Kidney capillary endothelial cell (primary cell): Measurements from ENCODE around the gene GOLPH3.
"Not testable (repeated sequence)": the region's sequence is repeated elsewhere in the genome, so short reads cannot be mapped to it uniquely, and the experiment has no call there.

Experiments
- DNase-seq: peaks from one replicate; pipeline ENCODE4 v3.0.0-alpha.2; 2018; ENCODE audit warnings: low spot score

Gene GOLPH3

DNA sequence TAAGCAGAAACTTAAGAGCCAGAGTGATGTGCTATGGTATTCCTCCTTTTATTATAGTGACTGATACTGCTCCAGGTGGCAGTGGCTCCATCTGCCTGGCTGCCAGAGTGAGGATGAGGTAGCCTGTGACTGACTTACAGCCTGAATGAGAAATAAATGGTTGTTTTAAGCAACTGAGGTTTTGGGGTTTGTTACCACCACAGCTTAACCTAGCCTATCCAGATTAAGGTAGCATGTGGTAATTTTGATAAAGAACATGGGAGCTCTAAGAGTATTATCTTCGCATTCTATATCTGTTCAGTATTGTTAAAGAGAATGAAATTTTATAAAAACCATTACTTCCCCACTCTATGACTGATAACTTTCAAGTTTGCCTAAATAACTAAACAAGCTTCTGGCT, 39.0 kb downstream of the GOLPH3 start:
- DNase-seq, result no peak

GRCh38 chr5:32132757-32133156, 41.4 kb downstream of the GOLPH3 start:
- no peak for DNase-seq

DNA sequence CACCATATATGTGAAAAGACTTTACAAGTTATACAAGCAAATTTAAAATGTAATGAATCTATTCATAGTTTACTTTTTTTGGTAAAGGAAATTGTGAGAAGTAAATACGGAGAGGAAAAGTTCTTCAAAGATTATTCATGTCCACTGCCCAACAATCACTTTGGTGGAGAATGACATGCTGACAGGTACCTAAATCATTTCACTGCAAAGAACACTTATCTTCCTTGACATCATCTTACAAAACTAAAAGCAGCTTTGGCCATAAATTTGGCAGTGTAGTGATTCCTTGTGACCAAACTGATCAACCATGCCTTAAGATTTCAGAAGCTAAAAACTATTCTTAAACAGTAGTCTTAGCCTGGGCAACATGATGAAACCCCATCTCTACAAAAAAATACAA, 42.5 kb downstream of the GOLPH3 start:
- DNase-seq, result no peak

- DNase-seq, result peak; percentile 27
These were observed 43.3 kb downstream of the GOLPH3 start for GRCh38 chr5:32130865-32131264.

- DNase-seq, result no peak
These were observed 45.0 kb downstream of the GOLPH3 start for GRCh38 chr5:32129074-32129598.

DNA sequence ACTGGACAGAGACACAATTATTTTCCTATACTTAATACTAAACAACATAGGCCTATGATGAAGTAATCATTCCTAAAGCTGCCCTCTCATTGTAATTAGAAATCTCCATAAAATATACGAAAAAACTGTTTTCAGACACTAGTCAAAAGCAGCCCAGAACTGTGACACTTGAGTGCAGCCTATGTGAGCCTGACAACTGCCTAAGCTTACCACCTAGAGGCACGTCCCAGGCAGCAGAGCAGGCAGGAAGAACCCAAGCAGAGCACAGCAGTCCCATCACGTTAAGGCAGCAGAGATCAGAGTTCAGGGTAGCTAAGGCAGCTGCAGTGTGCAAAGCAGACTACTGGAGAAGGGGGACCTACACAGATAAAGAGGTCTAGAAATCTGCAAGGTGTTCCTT, 46.4 kb downstream of the GOLPH3 start:
- DNase-seq, result no peak

GRCh38 chr5:32126691-32127090, 47.4 kb downstream of the GOLPH3 start:
- DNase-seq, result no peak

GRCh38 chr5:32123889-32124676, 50.0 kb downstream of the GOLPH3 start:
- no peak for DNase-seq

- no peak for DNase-seq
These were observed 50.9 kb downstream of the GOLPH3 start for GRCh38 chr5:32123058-32123805.

DNA sequence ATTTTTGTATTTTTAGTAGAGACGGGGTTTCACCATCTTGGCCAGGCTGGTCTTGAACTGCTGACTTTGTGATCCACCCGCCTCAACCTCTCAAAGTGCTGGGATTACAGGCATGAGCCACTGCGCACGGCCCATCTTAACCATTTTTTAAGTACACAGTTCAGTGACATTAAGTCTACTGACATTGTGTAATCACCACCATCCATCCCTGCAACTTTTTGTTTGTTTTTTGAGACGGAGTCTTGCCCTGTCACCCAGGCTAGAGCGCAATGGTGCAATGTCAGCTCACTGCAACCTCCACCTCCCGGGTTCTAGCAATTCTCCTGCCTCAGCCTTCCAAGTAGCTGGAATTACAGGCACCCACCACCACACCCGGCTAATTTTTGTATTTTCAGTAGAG, 55.2 kb downstream of the GOLPH3 start:
- DNase-seq, result not testable (repeated sequence)

GRCh38 chr5:32116574-32117313, 57.4 kb downstream of the GOLPH3 start:
- DNase-seq, result no peak

DNA sequence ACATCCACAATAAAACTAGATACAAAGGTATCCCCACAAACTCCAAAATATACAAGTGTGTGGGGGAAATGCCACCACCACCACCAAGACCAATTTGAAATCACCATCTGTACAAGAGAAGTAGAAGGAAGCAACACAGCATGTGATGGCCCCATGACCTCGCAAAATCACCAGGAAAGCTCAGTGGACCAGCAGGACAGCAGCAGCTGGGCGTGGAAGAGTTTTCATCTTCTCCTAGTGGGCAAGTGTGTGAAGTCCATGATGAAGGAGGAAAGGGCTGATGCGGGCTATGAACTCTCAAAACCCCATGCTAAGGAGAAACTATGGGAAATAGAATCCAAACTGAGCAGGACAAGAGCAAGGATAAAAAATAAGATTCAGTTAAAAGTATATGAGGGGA, 58.1 kb downstream of the GOLPH3 start:
- DNase-seq, result no peak

DNA sequence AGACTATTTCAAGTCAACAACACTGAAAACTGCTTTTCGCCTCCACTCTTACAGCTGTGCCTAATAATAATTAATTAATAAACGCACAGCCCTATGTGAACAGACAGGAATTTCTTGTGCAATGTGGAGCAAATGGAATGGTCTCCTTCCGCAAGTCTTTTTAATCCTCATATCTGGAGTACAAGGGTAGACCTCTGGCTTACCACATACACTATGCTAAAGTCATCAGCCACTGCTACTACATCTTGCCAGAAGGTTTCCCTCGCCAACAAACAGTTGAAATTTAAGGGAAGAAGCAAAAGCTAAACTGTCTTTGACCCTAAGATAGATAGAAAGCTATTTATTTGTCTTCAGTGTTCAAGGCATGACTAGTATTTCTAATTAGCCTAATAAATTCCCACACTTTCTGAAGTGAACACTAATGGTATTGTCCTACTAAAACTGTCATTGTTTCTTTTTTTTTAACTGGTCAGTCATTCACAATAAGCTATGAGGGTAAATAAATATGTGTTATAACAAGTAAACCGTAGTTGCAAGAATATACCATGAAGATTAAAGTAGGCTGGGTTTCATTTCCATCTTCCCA, 63.9 kb downstream of the GOLPH3 start:
- DNase-seq, result no peak

GRCh38 chr5:32109236-32109635, 64.9 kb downstream of the GOLPH3 start:
- DNase-seq, result peak; percentile 21

GRCh38 chr5:32108167-32108566, 66.0 kb downstream of the GOLPH3 start:
- DNase-seq, result no peak

- DNase-seq, result no peak
These were observed 66.8 kb downstream of the GOLPH3 start for GRCh38 chr5:32107291-32107690.

GRCh38 chr5:32103521-32103920, 70.6 kb downstream of the GOLPH3 start:
- no peak for DNase-seq

DNA sequence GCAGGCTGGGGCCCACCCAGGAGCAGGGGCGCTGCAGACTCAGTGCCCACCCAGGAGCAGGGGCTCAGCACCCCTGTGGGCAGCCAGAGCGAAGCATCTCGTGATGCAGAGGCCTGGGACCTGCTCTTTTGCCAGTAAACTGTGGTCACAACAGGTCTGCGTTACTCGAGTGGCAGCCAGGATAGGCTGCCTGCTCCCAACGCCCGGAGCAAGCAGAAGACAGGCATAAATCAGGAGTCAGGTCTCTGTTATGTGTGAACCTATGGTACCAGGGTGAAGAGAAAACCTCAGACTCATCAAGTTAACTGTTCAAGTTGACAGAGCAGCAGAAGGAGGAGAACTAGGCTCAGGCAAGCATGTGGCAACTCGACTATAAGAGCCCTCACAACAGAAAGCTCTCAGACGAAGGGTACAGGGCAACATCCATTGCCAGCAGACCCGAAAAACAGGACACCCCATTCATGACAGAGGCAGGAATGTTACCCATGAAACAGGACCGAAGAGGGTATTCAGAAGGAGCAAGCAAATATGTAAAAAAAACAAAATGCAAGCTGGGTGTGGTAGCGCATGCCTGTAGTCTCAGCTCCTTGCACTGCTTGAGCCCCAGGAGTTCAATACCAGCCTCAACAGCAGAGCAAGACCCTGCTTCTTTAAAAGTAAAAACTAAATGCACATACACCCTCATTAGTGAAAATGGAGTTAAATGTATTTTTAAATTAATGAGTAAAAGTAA, 71.7 kb downstream of the GOLPH3 start:
- no peak for DNase-seq

- DNase-seq, result no peak
These were observed 73.3 kb downstream of the GOLPH3 start for GRCh38 chr5:32100691-32101302.

DNA sequence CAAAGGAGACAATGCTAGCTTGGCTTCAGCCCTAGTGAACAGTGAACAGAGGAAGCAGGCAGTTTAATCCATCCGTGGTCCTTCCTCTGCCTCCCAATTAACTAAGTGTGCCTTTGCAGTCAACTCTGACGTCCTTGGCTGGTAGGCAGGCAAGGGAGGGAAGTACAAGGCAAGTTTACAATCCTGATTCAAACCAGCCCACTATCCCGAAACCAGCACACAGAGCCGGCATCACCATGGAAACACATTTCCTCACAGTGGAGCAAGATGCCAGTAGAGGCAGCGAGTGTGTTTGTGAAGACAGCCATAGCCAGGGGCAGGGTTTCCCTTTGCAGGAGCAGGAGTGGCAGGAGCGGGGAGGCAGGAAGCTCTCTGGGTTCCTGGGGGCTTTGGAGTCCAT, 73.9 kb downstream of the GOLPH3 start:
- peak; percentile 30 for DNase-seq

DNA sequence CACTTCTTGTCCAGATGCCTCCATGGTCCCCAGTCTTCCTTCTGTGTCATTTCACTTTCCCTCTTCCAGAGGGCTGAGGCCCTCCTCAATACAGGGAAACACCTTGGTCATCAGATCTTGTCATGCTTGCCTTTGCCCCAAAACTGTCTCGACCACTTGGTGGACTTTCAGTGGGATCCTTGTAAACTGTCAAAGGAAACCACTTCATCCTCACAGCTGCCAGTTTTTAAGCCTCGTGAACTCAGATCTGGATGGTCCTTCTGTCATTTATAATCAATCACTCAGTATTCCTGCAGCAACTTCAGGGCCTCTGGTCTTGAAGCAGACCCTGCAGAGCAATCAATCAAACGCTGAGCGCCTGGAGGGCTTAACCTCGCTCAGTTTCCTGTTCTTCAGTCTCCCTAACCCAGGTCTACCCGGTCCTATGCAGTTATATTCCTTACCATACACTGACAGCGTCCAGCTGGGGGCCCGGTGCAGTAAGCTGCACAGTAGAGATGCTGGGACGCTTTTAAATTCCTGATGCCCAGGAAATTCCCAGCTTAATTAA, 74.6 kb downstream of the GOLPH3 start:
- DNase-seq, result peak; percentile 13
